H9 (cell line): ENCODE results near the gene LYRM9. TPM values are rescaled to one million over a fixed set of nuclear protein-coding genes. Genes with fewer than 3 reads are reported as not detected.

Source experiments
- DNase-seq: peaks from one replicate; pipeline ENCODE4 v3.0.0-alpha.2; 2017
- H2AFZ ChIP-seq: one replicate; pipeline ENCODE4 v1.6.1; 2013; ENCODE audit warnings: mild to moderate bottlenecking, low read length, control low read depth, moderate library complexity
- H2AK5ac ChIP-seq: 2 replicates; pipeline ENCODE4 v1.6.1; 2013; ENCODE audit warnings: low read length, control low read depth, mixed read lengths; ENCODE audit not compliant: insufficient read length
- H2BK120ac ChIP-seq: one replicate; pipeline ENCODE4 v1.6.1; 2013; ENCODE audit warnings: low read depth, mild to moderate bottlenecking, low read length, control low read depth, inconsistent platforms; ENCODE audit not compliant: poor library complexity, severe bottlenecking
- H2BK12ac ChIP-seq: 2 replicates; pipeline ENCODE4 v1.6.1; 2013; ENCODE audit warnings: low read length, control low read depth, mixed read lengths, low read depth; ENCODE audit not compliant: insufficient read length
- H2BK15ac ChIP-seq: 2 replicates; pipeline ENCODE4 v1.6.1; 2013; ENCODE audit warnings: low read depth, low read length, control low read depth
- H2BK20ac ChIP-seq: one replicate; pipeline ENCODE4 v1.6.1; 2013; ENCODE audit warnings: low read depth, mild to moderate bottlenecking, low read length, control low read depth, inconsistent platforms; ENCODE audit not compliant: poor library complexity, severe bottlenecking
- H2BK5ac ChIP-seq: 2 replicates; pipeline ENCODE4 v1.6.1; 2013; ENCODE audit warnings: low read length, control low read depth, mixed read lengths; ENCODE audit not compliant: insufficient read length
- H3K14ac ChIP-seq: 2 replicates; pipeline ENCODE4 v1.6.1; 2013; ENCODE audit warnings: low read length, control low read depth; ENCODE audit not compliant: insufficient read depth
- H3K18ac ChIP-seq: 2 replicates; pipeline ENCODE4 v1.6.1; 2013; ENCODE audit warnings: low read depth, mild to moderate bottlenecking, mixed read lengths, low read length, control low read depth; ENCODE audit not compliant: insufficient read length
- H3K23ac ChIP-seq: 2 replicates; pipeline ENCODE4 v1.6.1; 2013; ENCODE audit warnings: low read length, control low read depth, mixed read lengths, low read depth; ENCODE audit not compliant: insufficient read length
- H3K23me2 ChIP-seq: 2 replicates; pipeline ENCODE4 v1.6.1; 2013; ENCODE audit warnings: low read depth, mild to moderate bottlenecking, mixed read lengths, low read length, control low read depth; ENCODE audit not compliant: insufficient read length, poor library complexity, severe bottlenecking
- H3K27ac ChIP-seq: 2 replicates; pipeline ENCODE4 v1.5.1; 2013; ENCODE audit warnings: low read length, control low read depth, mixed read lengths, low read depth; ENCODE audit not compliant: insufficient read length
- H3K27me3 ChIP-seq: 2 replicates; pipeline ENCODE4 v1.6.1; 2013; ENCODE audit warnings: low read length, control low read depth, inconsistent platforms; ENCODE audit not compliant: insufficient read depth
- H3K4ac ChIP-seq: 2 replicates; pipeline ENCODE4 v1.6.1; 2013; ENCODE audit warnings: low read depth, mild to moderate bottlenecking, control low read depth, inconsistent platforms, low read length, moderate library complexity
- H3K4me1 ChIP-seq: 2 replicates; pipeline ENCODE4 v1.6.1; 2013; ENCODE audit warnings: low read length, control low read depth, inconsistent platforms; ENCODE audit not compliant: insufficient read depth
- H3K4me2 ChIP-seq: 2 replicates; pipeline ENCODE4 v1.6.1; 2013; ENCODE audit warnings: low read length, control low read depth, mixed read lengths; ENCODE audit not compliant: insufficient read length, insufficient read depth
- H3K56ac ChIP-seq: 2 replicates; pipeline ENCODE4 v1.6.1; 2013; ENCODE audit warnings: low read depth, mild to moderate bottlenecking, mixed read lengths, low read length, control low read depth; ENCODE audit not compliant: insufficient read length
- H3K79me1 ChIP-seq: 2 replicates; pipeline ENCODE4 v1.6.1; 2013; ENCODE audit warnings: low read depth, mild to moderate bottlenecking, moderate library complexity, low read length, control low read depth, inconsistent platforms; ENCODE audit not compliant: insufficient read depth, poor library complexity, severe bottlenecking
- H3K79me2 ChIP-seq: 2 replicates; pipeline ENCODE4 v1.6.1; 2013; ENCODE audit warnings: low read length, control low read depth, inconsistent platforms; ENCODE audit not compliant: insufficient read depth
- H3K9ac ChIP-seq: 2 replicates; pipeline ENCODE4 v1.6.1; 2013; ENCODE audit warnings: low read length, control low read depth, mixed read lengths; ENCODE audit not compliant: insufficient read length; ENCODE audit errors: extremely low read depth
- H3K9me3 ChIP-seq: one replicate; pipeline ENCODE4 v1.6.1; 2013; ENCODE audit warnings: low read depth, low read length, inconsistent platforms; ENCODE audit not compliant: control insufficient read depth
- H3T11ph ChIP-seq: one replicate; pipeline ENCODE4 v1.6.1; 2013; ENCODE audit warnings: mild to moderate bottlenecking, low read length, control low read depth, inconsistent platforms
- H4K20me1 ChIP-seq: one replicate; pipeline ENCODE4 v1.6.1; 2013; ENCODE audit not compliant: control insufficient read depth, insufficient read length, insufficient read depth
- H4K5ac ChIP-seq: 2 replicates; pipeline ENCODE4 v1.6.1; 2013; ENCODE audit warnings: low read depth, mild to moderate bottlenecking, mixed read lengths, low read length, control low read depth; ENCODE audit not compliant: insufficient read length
- H4K8ac ChIP-seq: replicated peaks from 2 replicates; pipeline ENCODE4 v1.6.1; 2013; ENCODE audit warnings: low read length, control low read depth, mixed read lengths, low read depth; ENCODE audit not compliant: insufficient read length
- H4K91ac ChIP-seq: 2 replicates; pipeline ENCODE4 v1.6.1; 2013; ENCODE audit warnings: low read depth, mild to moderate bottlenecking, moderate library complexity, mixed read lengths, low read length, control low read depth; ENCODE audit not compliant: insufficient read length
- H3K27ac Mint-ChIP-seq, 3 experiments: 2 replicates in 2 of 3; 3 replicates in 1 of 3; pipeline ENCODE4 v1.8.0; 2020 to 2021; ENCODE audit warnings: mixed read lengths in 3 of 3, mild to moderate bottlenecking in 1 of 3, moderate library complexity in 1 of 3
- H3K27me3 Mint-ChIP-seq: 2 replicates; pipeline ENCODE4 v1.8.0; 2021; ENCODE audit warnings: low read depth, mild to moderate bottlenecking, moderate library complexity, mixed read lengths
- H3K36me3 Mint-ChIP-seq, 3 experiments: 2 replicates in 2 of 3; 3 replicates in 1 of 3; pipeline ENCODE4 v1.8.0; 2020 to 2021; ENCODE audit warnings: low read depth in 3 of 3, mixed read lengths in 3 of 3; ENCODE audit not compliant: insufficient read depth in 1 of 3
- H3K4me1 Mint-ChIP-seq, 2 experiments: 2 replicates each; pipeline ENCODE4 v1.8.0; 2020; ENCODE audit warnings: mixed read lengths in 2 of 2
- H3K4me3 Mint-ChIP-seq, 2 experiments: 2 replicates in 1 of 2; 3 replicates in 1 of 2; pipeline ENCODE4 v1.8.0; 2020 to 2021; ENCODE audit warnings: mild to moderate bottlenecking in 2 of 2, mixed read lengths in 2 of 2, moderate library complexity in 1 of 2
- H3K9me3 Mint-ChIP-seq, 2 experiments: 2 replicates in 1 of 2; 3 replicates in 1 of 2; pipeline ENCODE4 v1.8.0; 2020; ENCODE audit warnings: mild to moderate bottlenecking in 2 of 2, mixed read lengths in 2 of 2, moderate library complexity in 1 of 2
- CTCF ChIP-seq: fragments of 200-600 bp; sonication (generic); conservative IDR thresholded peaks from 3 replicates; pipeline ENCODE4 v1.8.0; 2021; ENCODE audit warnings: antibody characterized with exemption, mild to moderate bottlenecking
- WGBS: extraction: QIAGEN DNeasy Blood & Tissue Kit; methylation state at CpG from one replicate; pipeline ENCODE4 v1.1.7; 2013; ENCODE audit warnings: missing lambda C conversion rate, low lambda C conversion rate, mixed read lengths; ENCODE audit not compliant: insufficient read length; ENCODE audit errors: extremely low coverage; 5-methylcytosine and 5-hydroxymethylcytosine counted together
- total RNA-seq: library from RNA; stranded (reverse); gene quantifications from 2 replicates; pipeline ENCODE4 v1.2.1, GENCODE V29; 2021

The LYRM9 gene
- total RNA-seq, 1 experiment from 2014 or later: 2.2 TPM

- H3K4me2 ChIP-seq: no peak overlapping the region
- H2BK12ac ChIP-seq: no peak overlapping the region
- no peak overlapping the region for H3K27ac Mint-ChIP-seq
- H3K9me3 ChIP-seq: no peaks in the 10 kb centered on the region
- H4K91ac ChIP-seq: no peak overlapping the region
- no peak overlapping the region for H2BK5ac ChIP-seq
- H3K56ac ChIP-seq: no peak overlapping the region
- peaks cover 10% of the 10 kb centered on the region for H3K27me3 Mint-ChIP-seq
- H3K14ac ChIP-seq: no peak overlapping the region
- H3K9me3 Mint-ChIP-seq: no peaks in the 10 kb centered on the region; a peak in 1 of 5 replicates
- TF ChIP-seq CTCF: no peak
- no peak overlapping the region for H3K27ac ChIP-seq
- no peak overlapping the region for H2BK15ac ChIP-seq
- H3K79me2 ChIP-seq: no peaks in the 10 kb centered on the region
- H2BK120ac ChIP-seq: no peak overlapping the region
- no peak overlapping the region for H3K4me3 Mint-ChIP-seq
- no peak overlapping the region for H4K5ac ChIP-seq
- DNase-seq: no peak
- no peaks in the 10 kb centered on the region for H3K27me3 ChIP-seq
- H3T11ph ChIP-seq: no peak overlapping the region
- no peak overlapping the region for H3K9ac ChIP-seq
- H4K20me1 ChIP-seq: no peaks in the 10 kb centered on the region
- H3K36me3 Mint-ChIP-seq: no peaks in the 10 kb centered on the region
- peaks cover 45 to 51% of the 10 kb centered on the region in 2 experiments for H3K4me1 Mint-ChIP-seq
- H3K79me1 ChIP-seq: no peaks in the 10 kb centered on the region
- H3K4me1 ChIP-seq: peaks cover 2% of the 10 kb centered on the region
- H3K4ac ChIP-seq: no peak overlapping the region
- H3K18ac ChIP-seq: no peak overlapping the region
- no peak overlapping the region for H3K23ac ChIP-seq
- no peak overlapping the region for H2AFZ ChIP-seq
- no peak overlapping the region for H4K8ac ChIP-seq
- no peak overlapping the region for H2AK5ac ChIP-seq
- H3K23me2 ChIP-seq: no peaks in the 10 kb centered on the region
- H2BK20ac ChIP-seq: no peak overlapping the region
- WGBS: no CpG with 5 or more reads among the region's 3 CpGs
Observed at GRCh38 chr17:27899525-27899924, 6.4 kb upstream of the LYRM9 start.
